ENCODE measurements around the gene ANKUB1. TPM values are rescaled to one million over a fixed set of nuclear protein-coding genes. Genes with fewer than 3 reads are reported as not detected.
"Not testable (repeated sequence)": the region's sequence is repeated elsewhere in the genome, so short reads cannot be mapped to it uniquely, and the experiment has no call there.

Gene ANKUB1
- total RNA-seq, result not detected
- long read RNA-seq, partial matches to known transcripts, result 0 of 37 reads
- long read RNA-seq, other reads (novel, unspliced or antisense), result 37 of 37 reads

- DNase-seq (ENCODE audit: low spot score), result no peak
Measured at GRCh38 chr3:149792452-149793270, at the start of gene ANKUB1. ANKUB1 (minus strand) TSS chr3:149792554; CDS start chr3:149792366, 188 bp downstream.

- DNase-seq (ENCODE audit: low spot score), result no peak
Measured at GRCh38 chr3:149839896-149840295, 47.5 kb upstream of the ANKUB1 start.

- DNase-seq (ENCODE audit: low spot score), result not testable (repeated sequence)
Measured at GRCh38 chr3:149839469-149839868, 47.1 kb upstream of the ANKUB1 start.

- DNase-seq (ENCODE audit: low spot score), result not testable (repeated sequence)
Measured at GRCh38 chr3:149838491-149838890, 46.1 kb upstream of the ANKUB1 start.

GRCh38 chr3:149833241-149833640 lies 40.9 kb upstream of the ANKUB1 start:
- no peak for DNase-seq (ENCODE audit: low spot score)

GRCh38 chr3:149832086-149832485 lies 39.7 kb upstream of the ANKUB1 start:
- DNase-seq (ENCODE audit: low spot score), result no peak

GRCh38 chr3:149831321-149831720 lies 39.0 kb upstream of the ANKUB1 start:
- no peak for DNase-seq (ENCODE audit: low spot score)

- no peak for DNase-seq (ENCODE audit: low spot score)
Measured at GRCh38 chr3:149830902-149831301, 38.5 kb upstream of the ANKUB1 start.

- DNase-seq (ENCODE audit: low spot score), result not testable (repeated sequence)
Measured at GRCh38 chr3:149829631-149830030, 37.3 kb upstream of the ANKUB1 start.

- no peak for DNase-seq (ENCODE audit: low spot score)
Measured at GRCh38 chr3:149828390-149828789, 36.0 kb upstream of the ANKUB1 start.

- DNase-seq (ENCODE audit: low spot score), result no peak
Measured at GRCh38 chr3:149826636-149827035, 34.3 kb upstream of the ANKUB1 start.

- no peak for DNase-seq (ENCODE audit: low spot score)
Measured at GRCh38 chr3:149820183-149820582, 27.8 kb upstream of the ANKUB1 start.

- DNase-seq (ENCODE audit: low spot score), result no peak
Measured at GRCh38 chr3:149819432-149819831, 27.1 kb upstream of the ANKUB1 start.

- DNase-seq (ENCODE audit: low spot score), result no peak
Measured at GRCh38 chr3:149816986-149817385, 24.6 kb upstream of the ANKUB1 start.

- DNase-seq (ENCODE audit: low spot score), result no peak
Measured at GRCh38 chr3:149816311-149816710, 24.0 kb upstream of the ANKUB1 start.

GRCh38 chr3:149815728-149816127 lies 23.4 kb upstream of the ANKUB1 start:
- no peak for DNase-seq (ENCODE audit: low spot score)

GRCh38 chr3:149815321-149815720 lies 23.0 kb upstream of the ANKUB1 start:
- DNase-seq (ENCODE audit: low spot score), result no peak

- no peak for DNase-seq (ENCODE audit: low spot score)
Measured at GRCh38 chr3:149813367-149814281, 21.3 kb upstream of the ANKUB1 start.

- DNase-seq (ENCODE audit: low spot score), result peak; percentile 97
Measured at GRCh38 chr3:149812606-149813366, 20.4 kb upstream of the ANKUB1 start, which contains the start of gene RNF13. RNF13 (plus strand) TSS chr3:149813215; CDS start chr3:149846027, 32,812 bp downstream.

GRCh38 chr3:149812165-149812605 lies 19.8 kb upstream of the ANKUB1 start:
- no peak for DNase-seq (ENCODE audit: low spot score)

GRCh38 chr3:149810846-149811245 lies 18.5 kb upstream of the ANKUB1 start:
- DNase-seq (ENCODE audit: low spot score), result no peak
